Thyroid gland (tissue), 4 donors: ENCODE results near the gene GPC6.

ENCODE experiments used
- CTCF ChIP-seq, 6 experiments: fragments of 200-600 bp in 3 of 6; fragments of 450-650 bp in 3 of 6; sonication (generic) in 3 of 6; IDR thresholded peaks; one replicate each; pipeline ENCODE4 v1.5.1; 2016 to 2019; ENCODE audit warnings: antibody characterized with exemption in 6 of 6, mild to moderate bottlenecking in 2 of 6, inconsistent platforms in 1 of 6, moderate library complexity in 1 of 6
- POLR2A ChIP-seq, 2 donors: fragments of 450-650 bp; IDR thresholded peaks; one replicate each; pipeline ENCODE4 v1.6.1; 2017; ENCODE audit warnings: antibody characterized with exemption in 2 of 2, mild to moderate bottlenecking in 2 of 2, moderate library complexity in 1 of 2

- TF ChIP-seq CTCF (IDR thresholded peaks at IDR 0.05) (no peak), POLR2A (IDR thresholded peaks at IDR 0.05) (no peak)
Observed at GRCh38 chr13:93881411-93881810, 654.8 kb downstream of the GPC6 start.
